HepG2 (cell line): ENCODE measurements around the gene ZFP36. TPM values are rescaled to one million over a fixed set of nuclear protein-coding genes. Genes with fewer than 3 reads are reported as not detected.

ENCODE experiments used
- BRCA1 ChIP-seq: sonication (generic); formaldehyde crosslinking; IDR thresholded peaks from 2 replicates; pipeline ENCODE4 v1.4.0; 2020; ENCODE audit warnings: missing genetic modification reagents
- CBX1 ChIP-seq: IDR thresholded peaks from one replicate; pipeline ENCODE4 v1.6.1; 2016; ENCODE audit warnings: antibody characterized with exemption, low read depth
- CEBPG ChIP-seq: IDR thresholded peaks from 2 replicates; pipeline ENCODE4 v1.6.1; 2016
- GABPA ChIP-seq, 2 experiments: IDR thresholded peaks; 2 replicates each; pipeline ENCODE4 v1.6.1; 2011 to 2016; ENCODE audit warnings: low read depth in 2 of 2, low read length in 1 of 2, missing biosample characterization in 1 of 2, missing genetic modification characterization in 1 of 2
- KDM5B ChIP-seq: sonication (generic); formaldehyde crosslinking; IDR thresholded peaks from 2 replicates; pipeline ENCODE4 v1.4.0; 2020; ENCODE audit warnings: missing genetic modification reagents, mild to moderate bottlenecking, borderline replicate concordance
- NFKB2 ChIP-seq: sonication (generic); formaldehyde crosslinking; IDR thresholded peaks from 2 replicates; pipeline ENCODE4 v1.4.0; 2020; ENCODE audit warnings: missing genetic modification reagents, borderline replicate concordance
- POLR2AphosphoS5 ChIP-seq: IDR thresholded peaks from 2 replicates; pipeline ENCODE4 v1.6.1; 2012; ENCODE audit warnings: low read depth, low read length
- PRDM15 ChIP-seq: sonication (generic); formaldehyde crosslinking; IDR thresholded peaks from 2 replicates; pipeline ENCODE4 v1.4.0; 2020; ENCODE audit warnings: missing genetic modification reagents
- SAP130 ChIP-seq: IDR thresholded peaks from 2 replicates; pipeline ENCODE4 v1.6.1; 2016; ENCODE audit warnings: low read depth
- SKI ChIP-seq: fragments of 450-650 bp; IDR thresholded peaks from one replicate; pipeline ENCODE4 v1.6.1; 2018; ENCODE audit warnings: mild to moderate bottlenecking; ENCODE audit not compliant: partially characterized antibody
- SRY ChIP-seq: sonication (generic); formaldehyde crosslinking; IDR thresholded peaks from 2 replicates; pipeline ENCODE4 v1.8.0; 2022; ENCODE audit warnings: mild to moderate bottlenecking, missing genetic modification reagents
- THAP9 ChIP-seq: sonication (generic); formaldehyde crosslinking; IDR thresholded peaks from 2 replicates; pipeline ENCODE4; 2020; ENCODE audit warnings: missing genetic modification reagents, mild to moderate bottlenecking, borderline replicate concordance
- ZNF44 ChIP-seq: sonication (generic); formaldehyde crosslinking; IDR thresholded peaks from 2 replicates; pipeline ENCODE4 v1.5.1; 2020; ENCODE audit warnings: mild to moderate bottlenecking, missing genetic modification reagents
- ZNF629 ChIP-seq: sonication (generic); formaldehyde crosslinking; conservative IDR thresholded peaks from 2 replicates; pipeline ENCODE4 v1.5.0; 2020; ENCODE audit warnings: missing genetic modification reagents
- ZNF687 ChIP-seq: sonication (generic); formaldehyde crosslinking; IDR thresholded peaks from 2 replicates; pipeline ENCODE4 v1.5.1; 2020; ENCODE audit warnings: mild to moderate bottlenecking, missing genetic modification reagents, moderate library complexity
- ZNF761 ChIP-seq: sonication (generic); formaldehyde crosslinking; conservative IDR thresholded peaks from 2 replicates; pipeline ENCODE4 v1.4.0; 2020; ENCODE audit warnings: mild to moderate bottlenecking, missing genetic modification reagents
- polyA plus RNA-seq, 8 experiments: library from polyadenylated mRNA; depleted of rRNA in 3 of 8; stranded (reverse) in 7 of 8; unstranded in 1 of 8; fragments of >200 nt; fragmentation: Illumina TruSeq in 4 of 8; extraction: Trizol in 4 of 8; gene quantifications; 2 replicates each; pipeline versions ENCODE4 v1.2.1 to v1.2.3, GENCODE V29; 2011 to 2016; ENCODE audit warnings: low read depth in 4 of 8, missing spikeins in 1 of 8, mixed read lengths in 1 of 8; ENCODE audit not compliant: insufficient read depth in 1 of 8
- total RNA-seq, 5 experiments: library from RNA; depleted of rRNA; stranded (reverse); fragments of >200 nt; fragmentation: Illumina TruSeq; extraction: Trizol; gene quantifications; 2 replicates each; pipeline ENCODE4 v1.2.3, GENCODE V29; 2016; ENCODE audit warnings: low read depth in 1 of 5

The ZFP36 gene
- total and polyA plus RNA-seq, 2 of the 13 experiments (the other 11 are each of a cell fraction or from before 2014, with no cell fraction given), result 1.4 to 1.7 TPM

GRCh38 chr19:39398297-39398864 lies 8.3 kb upstream of the ZFP36 start (continued):
- no peak for TF ChIP-seq GABPA (IDR thresholded peaks at IDR 0.05; ENCODE audit: low read depth, low read length)
- peak; percentile 5; the same call in 1 of the 2 replicates for TF ChIP-seq GABPA (CRISPR knock-in tag; IDR thresholded peaks at IDR 0.05; ENCODE audit: low read depth)
- TF ChIP-seq SAP130 (CRISPR knock-in tag), result peak; percentile 9; the same call in 1 of the 2 replicates
- TF ChIP-seq ZNF687 (CRISPR knock-in tag), result peak; percentile 66
- TF ChIP-seq CEBPG (CRISPR knock-in tag), result peak; percentile 76
- TF ChIP-seq ZNF629 (CRISPR knock-in tag), result no peak
- no peak for TF ChIP-seq PRDM15 (CRISPR knock-in tag)
- TF ChIP-seq THAP9 (CRISPR knock-in tag), result no peak; the same call in 1 of the 2 replicates
- TF ChIP-seq POLR2AphosphoS5, result no peak
- TF ChIP-seq SRY (CRISPR knock-in tag), result peak; percentile 20; the same call in 1 of the 2 replicates
- TF ChIP-seq KDM5B (CRISPR knock-in tag), result no peak
- peak; percentile 72; the same call in 1 of the 2 replicates for TF ChIP-seq ZNF761 (CRISPR knock-in tag)
- TF ChIP-seq ZNF44 (CRISPR knock-in tag), result no peak
- TF ChIP-seq BRCA1, result no peak
- TF ChIP-seq SKI, result no peak
- TF ChIP-seq NFKB2 (CRISPR knock-in tag), result 0 out of 2 replicates have a peak, but pooled peaks have one; percentile 36
- no peak for TF ChIP-seq CBX1
